Natural killer cell (primary cell): ENCODE data around the gene BMP10. TPM values are rescaled to one million over a fixed set of nuclear protein-coding genes. Genes with fewer than 3 reads are reported as not detected.

ENCODE experiments used
- ATAC-seq, 3 donors: fragments of 150-1000 bp in 2 of 3; fragments of 200-7000 bp in 1 of 3; cut with Tn5 transposase; 1 replicate in 1 of 3; 2 replicates in 2 of 3; pipeline ENCODE4 v1.10.0; 2021; ENCODE audit warnings: mild to moderate bottlenecking in 2 of 3, moderate library complexity in 2 of 3
- DNase-seq, 2 donors: peaks; one replicate each; pipeline versions ENCODE4 v3.0.0 to v3.0.0-alpha.2; 2013 to 2021; ENCODE audit warnings: mixed read lengths in 1 of 2
- H3K27ac ChIP-seq: one replicate; pipeline ENCODE4 v1.5.1; 2013; ENCODE audit warnings: mild to moderate bottlenecking, low read length
- H3K27me3 ChIP-seq: one replicate; pipeline ENCODE4 v1.6.1; 2013; ENCODE audit warnings: low read length; ENCODE audit not compliant: control insufficient read depth, insufficient read depth
- H3K36me3 ChIP-seq: one replicate; pipeline ENCODE4 v1.6.1; 2013; ENCODE audit warnings: low read length; ENCODE audit not compliant: control insufficient read depth, insufficient read depth
- H3K4me1 ChIP-seq: one replicate; pipeline ENCODE4 v1.6.1; 2013; ENCODE audit warnings: low read length; ENCODE audit not compliant: control insufficient read depth, insufficient read depth
- H3K4me3 ChIP-seq: one replicate; pipeline ENCODE4 v1.5.1; 2013; ENCODE audit warnings: low read length
- H3K9me3 ChIP-seq: one replicate; pipeline ENCODE4 v1.6.1; 2013; ENCODE audit warnings: low read length; ENCODE audit not compliant: control insufficient read depth, insufficient read depth
- H3K27ac Mint-ChIP-seq, 2 donors: one replicate each; pipeline ENCODE4 v1.8.0; 2022; ENCODE audit warnings: mild to moderate bottlenecking in 2 of 2, mixed read lengths in 2 of 2, moderate library complexity in 1 of 2
- H3K27me3 Mint-ChIP-seq, 2 donors: one replicate each; pipeline ENCODE4 v1.8.0; 2022; ENCODE audit warnings: low read depth in 2 of 2, mixed read lengths in 2 of 2
- H3K36me3 Mint-ChIP-seq: one replicate; pipeline ENCODE4 v1.8.0; 2022; ENCODE audit warnings: mixed read lengths
- H3K4me1 Mint-ChIP-seq, 2 donors: one replicate each; pipeline ENCODE4 v1.8.0; 2022; ENCODE audit warnings: mixed read lengths in 2 of 2
- H3K4me3 Mint-ChIP-seq: one replicate; pipeline ENCODE4 v1.8.0; 2022; ENCODE audit warnings: mild to moderate bottlenecking, moderate library complexity, mixed read lengths
- H3K9me3 Mint-ChIP-seq, 2 donors: one replicate each; pipeline ENCODE4 v1.8.0; 2022; ENCODE audit warnings: mixed read lengths in 2 of 2
- WGBS: methylation state at CpG from one replicate; pipeline ENCODE4 v1.1.7; 2013; ENCODE audit warnings: missing lambda C conversion rate; ENCODE audit not compliant: insufficient coverage; 5-methylcytosine and 5-hydroxymethylcytosine counted together
- intact Hi-C: fragments of 100-400 bp; cut with micrococcal nuclease; formaldehyde crosslinking; loops from one replicate; pipeline ENCODE4 v1.14.2; 2022
- total RNA-seq, 4 donors: library from RNA; stranded (reverse); fragments of 120-200 nt in 1 of 4; gene quantifications; one replicate each; pipeline versions ENCODE4 v1.2.3 to v1.2.4, GENCODE V29; 2013 to 2022
- TF ChIP-seq, protein P1 (sequence below): fragments of 200-600 bp; IDR thresholded peaks from one replicate; pipeline ENCODE4 v1.8.0; 2022; ENCODE audit warnings: antibody characterized with exemption

The BMP10 gene
- total RNA-seq, 3 donors from 2014 or later (not counting 1 experiment from before 2014, with no cell fraction given) = not detected

- no peaks in the 10 kb centered on the region for H3K9me3 Mint-ChIP-seq
- H3K4me3 Mint-ChIP-seq = no peak overlapping the region
- H3K4me1 ChIP-seq = peaks cover 38% of the 10 kb centered on the region
- no peaks in the 10 kb centered on the region for H3K36me3 ChIP-seq
- H3K27me3 Mint-ChIP-seq = peaks cover 7 to 20% of the 10 kb centered on the region in 2 donors
- H3K9me3 ChIP-seq = no peaks in the 10 kb centered on the region
- no peak overlapping the region for H3K4me3 ChIP-seq
- TF ChIP-seq, protein P1, sequence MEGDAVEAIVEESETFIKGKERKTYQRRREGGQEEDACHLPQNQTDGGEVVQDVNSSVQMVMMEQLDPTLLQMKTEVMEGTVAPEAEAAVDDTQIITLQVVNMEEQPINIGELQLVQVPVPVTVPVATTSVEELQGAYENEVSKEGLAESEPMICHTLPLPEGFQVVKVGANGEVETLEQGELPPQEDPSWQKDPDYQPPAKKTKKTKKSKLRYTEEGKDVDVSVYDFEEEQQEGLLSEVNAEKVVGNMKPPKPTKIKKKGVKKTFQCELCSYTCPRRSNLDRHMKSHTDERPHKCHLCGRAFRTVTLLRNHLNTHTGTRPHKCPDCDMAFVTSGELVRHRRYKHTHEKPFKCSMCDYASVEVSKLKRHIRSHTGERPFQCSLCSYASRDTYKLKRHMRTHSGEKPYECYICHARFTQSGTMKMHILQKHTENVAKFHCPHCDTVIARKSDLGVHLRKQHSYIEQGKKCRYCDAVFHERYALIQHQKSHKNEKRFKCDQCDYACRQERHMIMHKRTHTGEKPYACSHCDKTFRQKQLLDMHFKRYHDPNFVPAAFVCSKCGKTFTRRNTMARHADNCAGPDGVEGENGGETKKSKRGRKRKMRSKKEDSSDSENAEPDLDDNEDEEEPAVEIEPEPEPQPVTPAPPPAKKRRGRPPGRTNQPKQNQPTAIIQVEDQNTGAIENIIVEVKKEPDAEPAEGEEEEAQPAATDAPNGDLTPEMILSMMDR = no peak
- ATAC-seq (no peak), DNase-seq (no peak)
- H3K36me3 Mint-ChIP-seq = no peaks in the 10 kb centered on the region
- peaks cover 25% of the 10 kb centered on the region in 2 donors for H3K4me1 Mint-ChIP-seq
- no peaks in the 10 kb centered on the region for H3K27me3 ChIP-seq
- peak overlapping the region; percentile 49 for H3K27ac ChIP-seq
- 57% methylated on average over 4 of the region's 4 CpGs for WGBS
- intact Hi-C loops = loop anchor here (1.0 to 5.0 kb wide), 5 partner anchors 75 to 441 kb away; partner anchors contain the start of genes APLF and FBXO48
- peak overlapping the region; percentile 75 to 83 for H3K27ac Mint-ChIP-seq
Observed at GRCh38 chr2:68907920-68908253, 36.7 kb upstream of the BMP10 start.

DNA sequence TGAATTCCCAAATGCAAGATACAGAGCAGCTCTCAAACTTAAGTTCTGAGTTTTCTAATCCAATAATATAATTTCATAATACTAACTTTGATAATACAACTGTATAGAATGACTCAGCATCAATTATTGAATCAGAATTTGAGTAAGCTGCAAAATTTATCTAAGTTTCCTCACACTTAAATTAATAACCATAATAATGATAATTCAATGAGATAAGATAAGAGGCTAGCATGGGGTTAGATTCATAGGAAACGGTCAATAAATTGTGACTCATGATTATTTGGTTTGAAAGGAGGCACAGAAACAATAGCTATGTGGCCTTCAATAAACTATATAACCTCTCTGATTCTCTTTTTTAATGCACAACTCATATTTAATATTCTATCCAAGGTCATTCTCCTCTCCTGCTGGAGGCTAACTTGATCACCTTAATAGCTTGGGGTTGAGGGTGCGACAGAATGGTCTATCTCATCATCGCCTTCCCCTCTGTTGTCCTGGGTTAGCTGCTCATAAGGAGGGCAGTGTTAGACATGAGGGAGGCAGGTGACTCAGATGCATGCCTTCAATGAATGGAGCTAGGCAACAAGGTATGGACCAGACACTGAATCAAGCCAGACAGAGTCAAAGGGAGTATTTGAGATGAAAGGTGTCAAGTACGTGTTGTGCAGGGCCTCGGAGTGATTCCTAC lies 36.2 kb upstream of the BMP10 start:
- Mint-ChIP-seq H3K9me3 (no peaks in the 10 kb centered on the region), H3K27me3 (peaks cover 10 to 25% of the 10 kb centered on the region in 2 donors), H3K27ac (peak overlapping the region; percentile 75 to 83), H3K4me1 (peaks cover 25% of the 10 kb centered on the region in 2 donors), H3K4me3 (no peak overlapping the region), H3K36me3 (peaks cover 1% of the 10 kb centered on the region)
- Histone ChIP-seq H3K4me3 (no peak overlapping the region), H3K36me3 (no peaks in the 10 kb centered on the region), H3K27ac (peak overlapping the region; percentile 49), H3K27me3 (no peaks in the 10 kb centered on the region), H3K4me1 (peaks cover 33% of the 10 kb centered on the region), H3K9me3 (no peaks in the 10 kb centered on the region)
- DNase-seq (peak in 1 of 2 donors; percentile 21), ATAC-seq (no peak)
- TF ChIP-seq, protein P1 = no peak
- 92% methylated on average over 4 of the region's 5 CpGs for WGBS
- intact Hi-C loops = loop anchor here (5.0 kb wide), 3 partner anchors 140 to 440 kb away; partner anchors contain the start of genes APLF and FBXO48

DNA sequence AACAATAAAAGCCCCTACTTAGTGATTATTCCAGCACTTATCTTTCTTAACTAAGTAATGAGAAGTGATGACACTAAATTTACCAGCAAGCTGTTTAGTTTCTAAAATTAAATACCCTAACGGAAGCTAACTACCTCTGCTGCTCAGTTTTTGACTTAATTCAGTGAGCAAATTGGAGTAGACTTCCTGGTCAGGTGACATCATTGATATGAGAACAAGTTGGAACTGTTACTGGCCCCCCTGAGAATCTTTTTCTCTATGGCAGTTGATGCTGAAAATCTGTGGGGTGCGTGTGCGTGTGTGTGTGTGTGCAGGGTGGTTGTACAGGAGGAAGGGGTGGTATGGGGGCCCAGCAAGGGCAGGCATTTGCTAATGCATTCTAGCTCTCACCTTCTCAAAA lies 35.5 kb upstream of the BMP10 start:
- H3K27ac ChIP-seq = no peak overlapping the region
- peaks cover 14 to 32% of the 10 kb centered on the region in 2 donors for H3K27me3 Mint-ChIP-seq
- no peaks in the 10 kb centered on the region for H3K27me3 ChIP-seq
- no peak overlapping the region for H3K4me3 ChIP-seq
- H3K4me3 Mint-ChIP-seq = no peak overlapping the region
- TF ChIP-seq, protein P1 = no peak
- H3K36me3 Mint-ChIP-seq = peaks cover 8% of the 10 kb centered on the region
- H3K4me1 Mint-ChIP-seq = peaks cover 25% of the 10 kb centered on the region in 2 donors
- no peaks in the 10 kb centered on the region for H3K36me3 ChIP-seq
- peaks cover 26% of the 10 kb centered on the region for H3K4me1 ChIP-seq
- ATAC-seq (no peak), DNase-seq (no peak)
- 64% methylated on average over 1 of the region's 3 CpGs for WGBS
- H3K9me3 Mint-ChIP-seq = peaks cover 0 to 5% of the 10 kb centered on the region in 2 donors
- H3K9me3 ChIP-seq = no peaks in the 10 kb centered on the region
- no peak overlapping the region for H3K27ac Mint-ChIP-seq
- intact Hi-C loops = loop anchor here (5.0 kb wide), 3 partner anchors 139 to 439 kb away; partner anchors contain the start of genes APLF and FBXO48
